ENCODE results near the gene EML4. TPM values are rescaled to one million over a fixed set of nuclear protein-coding genes. Genes with fewer than 3 reads are reported as not detected.

EML4 gene
- polyA plus RNA-seq, 1 donor (not counting 4 experiments of a cell fraction or from before 2014, with no cell fraction given), result 36.4 TPM

- dilution Hi-C loops (cut with MboI; ENCODE audit: extremely low pct_ligation_motif_present, low sequenced_read_pairs), result no loop called here
- TF ChIP-seq, protein P1, sequence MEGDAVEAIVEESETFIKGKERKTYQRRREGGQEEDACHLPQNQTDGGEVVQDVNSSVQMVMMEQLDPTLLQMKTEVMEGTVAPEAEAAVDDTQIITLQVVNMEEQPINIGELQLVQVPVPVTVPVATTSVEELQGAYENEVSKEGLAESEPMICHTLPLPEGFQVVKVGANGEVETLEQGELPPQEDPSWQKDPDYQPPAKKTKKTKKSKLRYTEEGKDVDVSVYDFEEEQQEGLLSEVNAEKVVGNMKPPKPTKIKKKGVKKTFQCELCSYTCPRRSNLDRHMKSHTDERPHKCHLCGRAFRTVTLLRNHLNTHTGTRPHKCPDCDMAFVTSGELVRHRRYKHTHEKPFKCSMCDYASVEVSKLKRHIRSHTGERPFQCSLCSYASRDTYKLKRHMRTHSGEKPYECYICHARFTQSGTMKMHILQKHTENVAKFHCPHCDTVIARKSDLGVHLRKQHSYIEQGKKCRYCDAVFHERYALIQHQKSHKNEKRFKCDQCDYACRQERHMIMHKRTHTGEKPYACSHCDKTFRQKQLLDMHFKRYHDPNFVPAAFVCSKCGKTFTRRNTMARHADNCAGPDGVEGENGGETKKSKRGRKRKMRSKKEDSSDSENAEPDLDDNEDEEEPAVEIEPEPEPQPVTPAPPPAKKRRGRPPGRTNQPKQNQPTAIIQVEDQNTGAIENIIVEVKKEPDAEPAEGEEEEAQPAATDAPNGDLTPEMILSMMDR (optimal IDR thresholded peaks at IDR 0.05 in 1 of 3, IDR thresholded peaks at IDR 0.05 in 1 of 3, conservative IDR thresholded peaks at IDR 0.05 in 1 of 3; ENCODE audit: extremely low read depth in 1 of 3, insufficient read depth in 2 of 3, low read length in 3 of 3), result no peak
- no peak for TF ChIP-seq EZH2 (IDR thresholded peaks at IDR 0.05; ENCODE audit: low read length)
- no peak overlapping the region for H3K4me3 ChIP-seq (ENCODE audit: control insufficient read depth in 2 of 3, extremely low read depth in 1 of 3, insufficient read depth in 2 of 3, low read depth in 1 of 3, low read length in 3 of 3)
These were observed 41.0 kb downstream of the EML4 start for GRCh38 chr2:42210203-42210602.

GRCh38 chr2:42211291-42211690 is 42.1 kb downstream of the EML4 start:
- Histone ChIP-seq H3K9me1 (ENCODE audit: control insufficient read depth, extremely low read depth, insufficient read depth, low read length) (no peaks in the 10 kb centered on the region), H3K79me2 (ENCODE audit: control insufficient read depth, insufficient read depth, low read length) (peaks cover 19% of the 10 kb centered on the region), H3K4me1 (ENCODE audit: control insufficient read depth, extremely low read depth, insufficient read depth, low read length) (no peaks in the 10 kb centered on the region), H3K9ac (ENCODE audit: control insufficient read depth, extremely low read depth, insufficient read depth, low read length) (no peak overlapping the region), H2AFZ (ENCODE audit: control insufficient read depth, low read length) (no peak overlapping the region), H3K4me2 (ENCODE audit: control insufficient read depth, extremely low read depth, insufficient read depth, low read depth, low read length) (no peak overlapping the region), H4K20me1 (ENCODE audit: control insufficient read depth, extremely low read depth, insufficient read depth, low read length) (no peaks in the 10 kb centered on the region), H3K36me3 (ENCODE audit: control insufficient read depth in 2 of 2, extremely low read depth in 1 of 2, insufficient read depth in 2 of 2, low read length in 2 of 2) (no peaks in the 10 kb centered on the region), H3K4me3 (ENCODE audit: control insufficient read depth in 2 of 3, extremely low read depth in 1 of 3, insufficient read depth in 2 of 3, low read depth in 1 of 3, low read length in 3 of 3) (no peak overlapping the region), H3K9me3 (ENCODE audit: control insufficient read depth, low read depth, low read length) (no peaks in the 10 kb centered on the region), H3K27ac (ENCODE audit: control insufficient read depth, insufficient read depth, low read length) (no peak overlapping the region), H3K27me3 (ENCODE audit: control insufficient read depth, extremely low read depth, insufficient read depth, low read length) (no peaks in the 10 kb centered on the region)
- dilution Hi-C loops (cut with MboI; ENCODE audit: extremely low pct_ligation_motif_present, low sequenced_read_pairs), result no loop called here
- FAIRE-seq (no peak), DNase-seq (ENCODE audit: low read depth, low spot score) (no peak)
- no peak for TF ChIP-seq EZH2 (IDR thresholded peaks at IDR 0.05; ENCODE audit: low read length)
- TF ChIP-seq, protein P1 (optimal IDR thresholded peaks at IDR 0.05 in 1 of 3, IDR thresholded peaks at IDR 0.05 in 1 of 3, conservative IDR thresholded peaks at IDR 0.05 in 1 of 3; ENCODE audit: extremely low read depth in 1 of 3, insufficient read depth in 2 of 3, low read length in 3 of 3), result no peak

More at GRCh38 chr2:42210203-42210602, 41.0 kb downstream of the EML4 start:
- Histone ChIP-seq H3K9ac (ENCODE audit: control insufficient read depth, extremely low read depth, insufficient read depth, low read length) (no peak overlapping the region), H3K27me3 (ENCODE audit: control insufficient read depth, extremely low read depth, insufficient read depth, low read length) (no peaks in the 10 kb centered on the region), H3K4me1 (ENCODE audit: control insufficient read depth, extremely low read depth, insufficient read depth, low read length) (no peaks in the 10 kb centered on the region), H3K4me2 (ENCODE audit: control insufficient read depth, extremely low read depth, insufficient read depth, low read depth, low read length) (no peak overlapping the region), H3K36me3 (ENCODE audit: control insufficient read depth in 2 of 2, extremely low read depth in 1 of 2, insufficient read depth in 2 of 2, low read length in 2 of 2) (no peaks in the 10 kb centered on the region), H4K20me1 (ENCODE audit: control insufficient read depth, extremely low read depth, insufficient read depth, low read length) (no peaks in the 10 kb centered on the region), H3K27ac (ENCODE audit: control insufficient read depth, insufficient read depth, low read length) (no peak overlapping the region), H2AFZ (ENCODE audit: control insufficient read depth, low read length) (no peak overlapping the region), H3K9me3 (ENCODE audit: control insufficient read depth, low read depth, low read length) (no peaks in the 10 kb centered on the region), H3K79me2 (ENCODE audit: control insufficient read depth, insufficient read depth, low read length) (peaks cover 29% of the 10 kb centered on the region), H3K9me1 (ENCODE audit: control insufficient read depth, extremely low read depth, insufficient read depth, low read length) (no peaks in the 10 kb centered on the region)
- DNase-seq (ENCODE audit: low read depth, low spot score) (no peak), FAIRE-seq (no peak)

Data from keratinocyte (primary cell).